Left lung (tissue), 10 donors: ENCODE measurements around the gene ZNF124. TPM values are rescaled to one million over a fixed set of nuclear protein-coding genes. Genes with fewer than 3 reads are reported as not detected.

ENCODE experiments used
- ATAC-seq: fragments of 200-7000 bp; cut with Tn5 transposase; one replicate; pipeline ENCODE4 v1.9.1; 2020; ENCODE audit warnings: moderate library complexity
- DNase-seq, 4 donors: peaks; one replicate each; pipeline ENCODE4 v3.0.0-alpha.2; 2013 to 2020
- H3K27ac ChIP-seq, 2 donors: fragments of 200-600 bp; sonication (generic) in 1 of 2; one replicate each; pipeline versions ENCODE4 v1.5.0 to v1.8.0; 2020 to 2021
- H3K27me3 ChIP-seq, 2 donors: fragments of 200-600 bp; sonication (generic) in 1 of 2; one replicate each; pipeline versions ENCODE4 v1.5.0 to v1.8.0; 2020 to 2021
- H3K36me3 ChIP-seq, 2 donors: fragments of 200-600 bp; sonication (generic) in 1 of 2; one replicate each; pipeline versions ENCODE4 v1.5.0 to v1.8.0; 2020 to 2021
- H3K4me1 ChIP-seq, 2 donors: fragments of 200-600 bp; one replicate each; pipeline ENCODE4 v1.8.0; 2021
- H3K4me3 ChIP-seq, 2 donors: fragments of 200-600 bp; sonication (generic) in 1 of 2; one replicate each; pipeline versions ENCODE4 v1.5.0 to v1.8.0; 2020 to 2021; ENCODE audit warnings: mild to moderate bottlenecking in 1 of 2
- H3K9me3 ChIP-seq, 2 donors: fragments of 200-600 bp; sonication (generic) in 1 of 2; one replicate each; pipeline versions ENCODE4 v1.5.0 to v1.8.0; 2020 to 2021
- intact Hi-C, 2 donors: fragments of 100-400 bp; cut with DNase I; formaldehyde crosslinking; loops; one replicate each; pipeline versions ENCODE4 v1.11.2 to v1.14.2; 2022
- polyA plus RNA-seq, 6 donors: library from polyadenylated mRNA; unstranded; fragments of 120-200 nt; gene quantifications; one replicate each; pipeline ENCODE4 v1.2.1, GENCODE V29; 2013; ENCODE audit not compliant: insufficient read length in 6 of 6
- total RNA-seq, 2 donors: library from RNA; stranded (reverse); fragmentation: NEBNext Ultra II Directional; extraction: Animal tissue kit (Norgen Biotek cat#: 25700); gene quantifications; one replicate each; pipeline ENCODE4 v1.2.1, GENCODE V29; 2021
- TF ChIP-seq, protein P1 (sequence below), 2 donors: fragments of 200-600 bp; sonication (generic) in 1 of 2; IDR thresholded peaks; one replicate each; pipeline versions ENCODE4 v1.5.0 to v1.8.0; 2021; ENCODE audit warnings: antibody characterized with exemption in 2 of 2
- donor health status: DM: no; HTN: yes; CAD: no.
- donor health status: DM: no; HTN: no; CAD: no.

ZNF124 gene
- total and polyA plus RNA-seq, 8 donors = 16.3 to 26.5 (median 18.0) TPM

DNA sequence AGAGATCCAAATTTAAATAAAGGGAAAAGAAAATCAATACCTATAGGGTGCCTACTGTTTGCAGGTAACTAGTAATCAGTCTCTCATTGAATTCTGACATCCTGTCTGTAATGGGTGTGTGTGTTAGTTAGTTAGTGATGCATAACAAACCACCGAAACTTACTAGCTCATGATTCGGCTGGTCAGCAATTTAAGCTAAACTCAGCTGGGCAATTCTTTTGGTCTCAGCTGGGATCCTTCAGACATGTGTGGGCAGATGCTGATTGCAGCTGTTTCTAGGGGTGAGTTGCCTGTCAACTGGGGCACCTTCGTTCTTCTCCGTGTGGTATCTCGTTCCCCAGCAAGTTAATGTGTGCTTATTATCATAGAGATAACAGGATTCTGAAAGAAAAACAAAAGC lies 40.2 kb upstream of the ZNF124 start:
- TF ChIP-seq, protein P1, sequence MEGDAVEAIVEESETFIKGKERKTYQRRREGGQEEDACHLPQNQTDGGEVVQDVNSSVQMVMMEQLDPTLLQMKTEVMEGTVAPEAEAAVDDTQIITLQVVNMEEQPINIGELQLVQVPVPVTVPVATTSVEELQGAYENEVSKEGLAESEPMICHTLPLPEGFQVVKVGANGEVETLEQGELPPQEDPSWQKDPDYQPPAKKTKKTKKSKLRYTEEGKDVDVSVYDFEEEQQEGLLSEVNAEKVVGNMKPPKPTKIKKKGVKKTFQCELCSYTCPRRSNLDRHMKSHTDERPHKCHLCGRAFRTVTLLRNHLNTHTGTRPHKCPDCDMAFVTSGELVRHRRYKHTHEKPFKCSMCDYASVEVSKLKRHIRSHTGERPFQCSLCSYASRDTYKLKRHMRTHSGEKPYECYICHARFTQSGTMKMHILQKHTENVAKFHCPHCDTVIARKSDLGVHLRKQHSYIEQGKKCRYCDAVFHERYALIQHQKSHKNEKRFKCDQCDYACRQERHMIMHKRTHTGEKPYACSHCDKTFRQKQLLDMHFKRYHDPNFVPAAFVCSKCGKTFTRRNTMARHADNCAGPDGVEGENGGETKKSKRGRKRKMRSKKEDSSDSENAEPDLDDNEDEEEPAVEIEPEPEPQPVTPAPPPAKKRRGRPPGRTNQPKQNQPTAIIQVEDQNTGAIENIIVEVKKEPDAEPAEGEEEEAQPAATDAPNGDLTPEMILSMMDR (IDR thresholded peaks at IDR 0.05) = no peak
- peaks cover 0 to 36% of the 10 kb centered on the region in 2 donors for H3K4me1 ChIP-seq
- ATAC-seq (no peak), DNase-seq (no peak)
- no peaks in the 10 kb centered on the region for H3K9me3 ChIP-seq
- no peak overlapping the region for H3K4me3 ChIP-seq
- no peaks in the 10 kb centered on the region for H3K27me3 ChIP-seq
- peaks cover 0 to 6% of the 10 kb centered on the region in 2 donors for H3K36me3 ChIP-seq
- no peak overlapping the region for H3K27ac ChIP-seq
- intact Hi-C loops = no loop called here

DNA sequence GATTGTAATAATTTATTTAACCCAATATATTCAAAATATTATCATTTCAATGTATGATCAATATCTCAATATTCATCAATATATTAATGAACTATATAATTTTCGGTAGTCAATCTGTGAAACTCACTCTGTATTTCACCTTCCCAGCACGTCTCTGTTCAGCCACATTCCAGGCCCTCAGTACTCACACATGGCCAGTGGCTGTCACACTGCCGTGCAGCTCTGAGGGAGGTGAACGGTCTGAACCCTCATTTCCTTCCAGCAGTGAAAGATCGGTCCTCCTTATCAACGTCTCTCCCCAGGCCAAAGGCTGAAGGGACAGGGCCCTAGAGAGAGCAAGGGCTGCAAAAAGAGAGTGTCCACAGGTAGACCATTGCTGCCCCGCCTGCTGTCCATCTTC lies 39.5 kb upstream of the ZNF124 start:
- no peaks in the 10 kb centered on the region for H3K9me3 ChIP-seq
- DNase-seq = no peak
- TF ChIP-seq, protein P1 (IDR thresholded peaks at IDR 0.05) = no peak
- peaks cover 0 to 39% of the 10 kb centered on the region in 2 donors for H3K4me1 ChIP-seq
- ATAC-seq = no peak
- peaks cover 0 to 13% of the 10 kb centered on the region in 2 donors for H3K36me3 ChIP-seq
- H3K27me3 ChIP-seq = no peaks in the 10 kb centered on the region
- peak overlapping the region in 1 of 2 donors; percentile 93 for H3K4me3 ChIP-seq
- intact Hi-C loops = no loop called here
- peak overlapping the region in 1 of 2 donors; percentile 98 for H3K27ac ChIP-seq

DNA sequence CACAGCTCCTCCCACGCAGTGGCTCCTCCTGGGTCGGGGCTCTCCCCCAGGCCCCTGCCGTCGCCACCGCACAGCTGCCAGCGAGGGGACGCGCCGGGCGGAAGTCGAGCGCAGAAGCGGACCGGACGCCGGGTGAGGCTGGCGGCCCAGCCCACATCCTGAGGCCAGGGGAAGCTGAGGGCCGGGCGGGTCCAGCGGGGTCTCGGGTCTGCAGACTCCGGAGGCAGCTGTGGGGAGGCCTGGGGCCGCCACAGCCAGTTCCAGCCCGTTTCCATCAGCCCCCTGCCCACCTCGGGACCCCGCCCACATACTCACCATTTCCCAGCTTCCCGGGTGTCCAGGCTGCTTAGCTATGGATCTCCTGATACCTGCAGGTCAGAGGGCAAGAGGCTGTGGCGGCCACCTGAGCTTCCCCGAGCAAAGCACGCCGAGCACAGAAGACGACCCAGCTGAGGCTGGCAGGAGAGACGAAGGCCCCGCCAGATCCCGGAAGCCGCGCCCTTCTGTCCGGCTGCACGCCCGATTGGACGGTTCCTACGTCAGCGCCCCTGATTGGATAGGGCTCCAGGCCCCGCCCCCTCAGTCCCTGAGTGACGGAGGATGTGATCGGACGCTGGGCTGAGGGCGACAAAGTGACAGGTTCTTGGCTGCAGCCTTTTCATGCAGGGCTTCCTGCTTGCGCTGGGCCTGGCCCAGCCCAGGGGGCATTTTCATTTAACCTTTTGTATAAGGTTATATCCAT lies 38.7 kb upstream of the ZNF124 start:
- intact Hi-C loops = no loop called here
- TF ChIP-seq, protein P1 (IDR thresholded peaks at IDR 0.05) = no peak
- H3K9me3 ChIP-seq = peaks cover 0 to 3% of the 10 kb centered on the region in 2 donors
- peak overlapping the region; percentile 87 to 98 for H3K27ac ChIP-seq
- peak; percentile 100 for ATAC-seq
- H3K36me3 ChIP-seq = peaks cover 0 to 21% of the 10 kb centered on the region in 2 donors
- H3K4me3 ChIP-seq = peak overlapping the region; percentile 81 to 93
- no peaks in the 10 kb centered on the region for H3K27me3 ChIP-seq
- peaks cover 0 to 42% of the 10 kb centered on the region in 2 donors for H3K4me1 ChIP-seq
- DNase-seq = peak; percentile 91 to 98 (median 96)

DNA sequence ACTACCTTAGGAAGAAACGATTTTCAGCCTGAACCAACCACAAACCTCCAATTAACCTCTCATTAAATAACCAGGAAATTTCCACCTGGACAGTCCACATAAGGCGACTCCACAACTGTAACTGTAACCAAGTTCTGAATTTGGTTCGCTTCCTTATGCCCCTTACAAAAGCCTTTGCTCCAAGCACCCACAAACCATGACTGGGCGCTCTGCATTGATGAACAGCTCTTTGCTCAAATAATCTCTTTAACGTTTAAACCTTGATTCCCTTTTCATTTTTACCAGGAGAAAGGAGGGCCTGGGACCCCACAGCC lies 38.2 kb upstream of the ZNF124 start:
- Histone ChIP-seq H3K4me3 (peak overlapping the region; percentile 81 to 93), H3K27ac (peak overlapping the region; percentile 87 to 98), H3K27me3 (no peaks in the 10 kb centered on the region), H3K4me1 (peaks cover 0 to 42% of the 10 kb centered on the region in 2 donors), H3K36me3 (peaks cover 0 to 21% of the 10 kb centered on the region in 2 donors), H3K9me3 (peaks cover 0 to 3% of the 10 kb centered on the region in 2 donors)
- intact Hi-C loops = no loop called here
- TF ChIP-seq, protein P1 (IDR thresholded peaks at IDR 0.05) = no peak
- peak in 1 of 4 donors; percentile 18 for DNase-seq
- ATAC-seq = peak; percentile 9

DNA sequence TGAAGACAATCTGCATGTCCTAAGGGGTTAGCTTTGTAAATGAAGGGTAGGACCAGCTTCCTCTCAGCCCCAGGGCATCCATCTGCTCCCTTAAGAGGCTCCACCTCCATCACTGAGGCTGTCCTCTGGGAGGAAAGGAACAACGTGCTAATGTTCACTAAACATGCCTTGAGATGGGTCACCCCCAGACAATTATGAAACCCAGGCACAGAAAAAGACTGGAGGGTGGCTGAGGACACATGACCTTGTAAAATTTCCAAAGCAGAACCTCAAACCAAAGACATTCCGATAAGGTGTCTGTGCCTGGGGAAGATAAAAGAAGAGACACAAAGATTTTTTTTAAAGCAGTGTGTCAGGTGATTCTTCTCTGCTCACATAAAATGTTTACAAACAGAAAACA lies 37.6 kb upstream of the ZNF124 start:
- Histone ChIP-seq H3K36me3 (peaks cover 0 to 21% of the 10 kb centered on the region in 2 donors), H3K27me3 (no peaks in the 10 kb centered on the region), H3K27ac (peak overlapping the region in 1 of 2 donors; percentile 98), H3K4me1 (peaks cover 0 to 42% of the 10 kb centered on the region in 2 donors), H3K4me3 (peak overlapping the region; percentile 81 to 93), H3K9me3 (peaks cover 0 to 3% of the 10 kb centered on the region in 2 donors)
- TF ChIP-seq, protein P1 (IDR thresholded peaks at IDR 0.05) = no peak
- DNase-seq = no peak
- no peak for ATAC-seq
- intact Hi-C loops = no loop called here
